ENCODE results near the gene AKR1C4. TPM values are rescaled to one million over a fixed set of nuclear protein-coding genes. Genes with fewer than 3 reads are reported as not detected.

The AKR1C4 gene
- total and polyA plus RNA-seq, 8 donors = not detected

GRCh38 chr10:5194431-5194830 is 2.2 kb upstream of the AKR1C4 start:
- TF ChIP-seq CTCF (IDR thresholded peaks at IDR 0.05) (no peak), EP300 (IDR thresholded peaks at IDR 0.05) (no peak), POLR2AphosphoS5 (IDR thresholded peaks at IDR 0.05) (no peak), POLR2A (IDR thresholded peaks at IDR 0.05) (no peak)
- H3K9me3 ChIP-seq = no peaks in the 10 kb centered on the region
- WGBS, 5 donors = 82 to 94% (median 92%) methylated on average over 3 of the region's 3 CpGs
- H3K27me3 ChIP-seq = no peaks in the 10 kb centered on the region
- no peak for DNase-seq
- no peak overlapping the region for H3K4me3 ChIP-seq
- H3K27ac ChIP-seq = no peak overlapping the region
- no peaks in the 10 kb centered on the region for H3K36me3 ChIP-seq
- intact Hi-C loops (cut with DNase I; ENCODE audit: low total_unique reads) = no loop called here
- peaks cover 0 to 3% (median 0%) of the 10 kb centered on the region in 4 donors for H3K4me1 ChIP-seq

GRCh38 chr10:5195727-5196374 is 786 bp upstream of the AKR1C4 start:
- Histone ChIP-seq H3K27me3 (no peaks in the 10 kb centered on the region), H3K4me1 (peaks cover 0 to 3% (median 0%) of the 10 kb centered on the region in 4 donors), H3K36me3 (no peaks in the 10 kb centered on the region), H3K4me3 (no peak overlapping the region), H3K27ac (peak overlapping the region in 2 of 5 donors; percentile 17 to 35), H3K9me3 (no peaks in the 10 kb centered on the region)
- TF ChIP-seq POLR2A (IDR thresholded peaks at IDR 0.05) (no peak), CTCF (IDR thresholded peaks at IDR 0.05) (no peak)
- intact Hi-C loops (cut with DNase I; ENCODE audit: low total_unique reads) = no loop called here
- 69 to 80% (median 78%) methylated on average over 6 of the region's 6 CpGs for WGBS, 5 donors
- DNase-seq = peak in 1 of 2 donors; percentile 48

- no peak overlapping the region for H3K27ac ChIP-seq
- intact Hi-C loops (cut with DNase I; ENCODE audit: low total_unique reads) = no loop called here
- 72 to 98% (median 87%) methylated on average over 3 of the region's 3 CpGs for WGBS, 5 donors
- TF ChIP-seq CTCF (IDR thresholded peaks at IDR 0.05) (no peak), EP300 (IDR thresholded peaks at IDR 0.05) (no peak), POLR2AphosphoS5 (IDR thresholded peaks at IDR 0.05) (no peak), POLR2A (IDR thresholded peaks at IDR 0.05) (no peak)
- peaks cover 0 to 3% (median 0%) of the 10 kb centered on the region in 4 donors for H3K4me1 ChIP-seq
- H3K27me3 ChIP-seq = no peaks in the 10 kb centered on the region
- no peaks in the 10 kb centered on the region for H3K36me3 ChIP-seq
- DNase-seq = no peak
- peaks cover 0 to 21% (median 11%) of the 10 kb centered on the region in 4 donors for H3K9me3 ChIP-seq
- H3K4me3 ChIP-seq = no peak overlapping the region
Measured at GRCh38 chr10:5198386-5198785, 1.7 kb downstream of the AKR1C4 start.

GRCh38 chr10:5199398-5199797 is 2.8 kb downstream of the AKR1C4 start:
- intact Hi-C loops (cut with DNase I; ENCODE audit: low total_unique reads) = no loop called here
- WGBS, 5 donors = 84 to 92% (median 87%) methylated on average over 8 of the region's 8 CpGs
- Histone ChIP-seq H3K27ac (no peak overlapping the region), H3K9me3 (peaks cover 0 to 24% (median 13%) of the 10 kb centered on the region in 4 donors), H3K4me1 (peaks cover 0 to 3% (median 0%) of the 10 kb centered on the region in 4 donors), H3K4me3 (no peak overlapping the region), H3K36me3 (no peaks in the 10 kb centered on the region), H3K27me3 (no peaks in the 10 kb centered on the region)
- DNase-seq = no peak
- TF ChIP-seq POLR2AphosphoS5 (IDR thresholded peaks at IDR 0.05) (no peak), CTCF (IDR thresholded peaks at IDR 0.05) (no peak), EP300 (IDR thresholded peaks at IDR 0.05) (no peak), POLR2A (IDR thresholded peaks at IDR 0.05) (no peak)
